HEK293 (cell line): ENCODE data around the gene RANBP10.

Experiments used
- CTCF ChIA-PET: fragments of 350-600 bp; formaldehyde crosslinking; extraction: SDS; loops from one replicate; lab custom pipeline; 2021; ENCODE audit warnings: antibody characterized with exemption; lab: Yijun Ruan, JAX
- POLR2A ChIA-PET: fragments of 300-600 bp; formaldehyde crosslinking; extraction: SDS; loops from one replicate; lab custom pipeline; 2020; ENCODE audit warnings: antibody characterized with exemption, inconsistent platforms; lab: Yijun Ruan, JAX
- H3K27ac ChIP-seq: fragments of 200-500 bp; sonication (Bioruptor generic); 2 replicates; pipeline ENCODE4 v1.5.1; 2014; ENCODE audit warnings: low read depth, low read length, control low read depth, inconsistent platforms; ENCODE audit errors: extremely low read depth
- H3K36me3 ChIP-seq, 2 experiments: fragments of 200-500 bp in 1 of 2; sonication (Bioruptor generic) in 1 of 2; 1 replicate in 1 of 2; 2 replicates in 1 of 2; pipeline ENCODE4 v1.5.1; 2014 to 2017; ENCODE audit warnings: inconsistent platforms in 2 of 2, low read length in 2 of 2; ENCODE audit not compliant: control insufficient read depth in 2 of 2, insufficient read depth in 1 of 2
- H3K4me1 ChIP-seq: fragments of 200-500 bp; sonication (Bioruptor generic); 2 replicates; pipeline ENCODE4 v1.5.1; 2014; ENCODE audit warnings: mild to moderate bottlenecking, low read length, inconsistent platforms; ENCODE audit not compliant: control insufficient read depth, insufficient read depth
- H3K4me3 ChIP-seq: 2 replicates; pipeline ENCODE4 v1.5.1; 2011; ENCODE audit warnings: low read depth, mild to moderate bottlenecking, control low read depth, low read length, moderate library complexity
- H3K9me3 ChIP-seq: fragments of 200-500 bp; sonication (Bioruptor generic); 2 replicates; pipeline ENCODE4 v1.5.1; 2014; ENCODE audit warnings: low read depth, low read length, inconsistent platforms; ENCODE audit not compliant: control insufficient read depth, insufficient read depth
- ELK4 ChIP-seq: IDR thresholded peaks from 2 replicates; pipeline ENCODE4 v1.6.1; 2011; ENCODE audit warnings: mild to moderate bottlenecking, low read depth, low read length, borderline replicate concordance
- KLF1 ChIP-seq: fragments of 450-650 bp; formaldehyde crosslinking; IDR thresholded peaks from 2 replicates; pipeline ENCODE4 v1.5.1; 2016; ENCODE audit warnings: missing biosample characterization, missing genetic modification characterization
- KLF16 ChIP-seq: fragments of 450-650 bp; formaldehyde crosslinking; IDR thresholded peaks from 2 replicates; pipeline ENCODE4 v1.5.1; 2017; ENCODE audit warnings: missing biosample characterization, missing genetic modification characterization
- PRDM10 ChIP-seq: fragments of 450-650 bp; formaldehyde crosslinking; IDR thresholded peaks from 2 replicates; pipeline ENCODE4 v1.5.1; 2016; ENCODE audit warnings: missing biosample characterization, missing genetic modification characterization
- YY2 ChIP-seq: fragments of 450-650 bp; formaldehyde crosslinking; IDR thresholded peaks from 2 replicates; pipeline ENCODE4 v1.5.1; 2016; ENCODE audit warnings: missing biosample characterization, missing genetic modification characterization
- ZBTB48 ChIP-seq: fragments of 450-650 bp; formaldehyde crosslinking; IDR thresholded peaks from 2 replicates; pipeline ENCODE4 v1.5.1; 2016; ENCODE audit warnings: missing biosample characterization, missing genetic modification characterization
- ZNF10 ChIP-seq: fragments of 450-650 bp; formaldehyde crosslinking; IDR thresholded peaks from 2 replicates; pipeline ENCODE4 v1.5.1; 2017; ENCODE audit warnings: missing biosample characterization, missing genetic modification characterization
- ZNF175 ChIP-seq: fragments of 450-650 bp; formaldehyde crosslinking; IDR thresholded peaks from 2 replicates; pipeline ENCODE4 v1.5.1; 2016; ENCODE audit warnings: missing biosample characterization, missing genetic modification characterization
- ZNF324 ChIP-seq: fragments of 450-650 bp; formaldehyde crosslinking; IDR thresholded peaks from 2 replicates; pipeline ENCODE4 v1.5.1; 2016; ENCODE audit warnings: missing biosample characterization, missing genetic modification characterization
- ZNF416 ChIP-seq: fragments of 450-650 bp; formaldehyde crosslinking; IDR thresholded peaks from 2 replicates; pipeline ENCODE4 v1.5.1; 2016; ENCODE audit warnings: missing biosample characterization, missing genetic modification characterization
- ZNF701 ChIP-seq: fragments of 450-650 bp; formaldehyde crosslinking; IDR thresholded peaks from 2 replicates; pipeline ENCODE4 v1.5.1; 2016; ENCODE audit warnings: missing biosample characterization, missing genetic modification characterization
- ZNF76 ChIP-seq: fragments of 450-650 bp; formaldehyde crosslinking; IDR thresholded peaks from 2 replicates; pipeline ENCODE4; 2016; ENCODE audit warnings: low read depth, missing biosample characterization, missing genetic modification characterization, borderline replicate concordance
- ZNF777 ChIP-seq: fragments of 450-650 bp; formaldehyde crosslinking; IDR thresholded peaks from 2 replicates; pipeline ENCODE4 v1.5.1; 2017; ENCODE audit warnings: missing biosample characterization, missing genetic modification characterization, borderline replicate concordance
- ZSCAN23 ChIP-seq: fragments of 450-650 bp; formaldehyde crosslinking; IDR thresholded peaks from 2 replicates; pipeline ENCODE4 v1.5.1; 2016; ENCODE audit warnings: missing biosample characterization, missing genetic modification characterization
- ZXDB ChIP-seq: fragments of 450-650 bp; formaldehyde crosslinking; IDR thresholded peaks from 2 replicates; pipeline ENCODE4 v1.5.1; 2016; ENCODE audit warnings: missing biosample characterization, missing genetic modification characterization
- TF ChIP-seq, protein P1 (sequence below): fragments of 450-650 bp; formaldehyde crosslinking; IDR thresholded peaks from 2 replicates; pipeline ENCODE4 v1.5.1; 2016; ENCODE audit warnings: missing biosample characterization, missing genetic modification characterization

Gene RANBP10

GRCh38 chr16:67841816-67842508 is 35.6 kb upstream of the RANBP10 start, which contains the start of gene THAP11 (continued):
- TF ChIP-seq ZBTB48 (tag by site-specific recombination) (0 out of 2 replicates have a peak, but pooled peaks have one; percentile 13), KLF1 (peak; percentile 82), KLF16 (tag by site-specific recombination) (peak; percentile 80), ZNF324 (tag by site-specific recombination) (0 out of 2 replicates have a peak, but pooled peaks have one; percentile 65), ZNF416 (tag by site-specific recombination) (no peak), ZNF76 (tag by site-specific recombination) (peak; percentile 97), ZXDB (tag by site-specific recombination) (peak; percentile 58), YY2 (tag by site-specific recombination) (peak; percentile 57; the same call in 1 of the 2 replicates), ZNF701 (no peak), ELK4 (peak; percentile 49; the same call in 1 of the 2 replicates), ZNF175 (tag by site-specific recombination) (no peak)

DNA sequence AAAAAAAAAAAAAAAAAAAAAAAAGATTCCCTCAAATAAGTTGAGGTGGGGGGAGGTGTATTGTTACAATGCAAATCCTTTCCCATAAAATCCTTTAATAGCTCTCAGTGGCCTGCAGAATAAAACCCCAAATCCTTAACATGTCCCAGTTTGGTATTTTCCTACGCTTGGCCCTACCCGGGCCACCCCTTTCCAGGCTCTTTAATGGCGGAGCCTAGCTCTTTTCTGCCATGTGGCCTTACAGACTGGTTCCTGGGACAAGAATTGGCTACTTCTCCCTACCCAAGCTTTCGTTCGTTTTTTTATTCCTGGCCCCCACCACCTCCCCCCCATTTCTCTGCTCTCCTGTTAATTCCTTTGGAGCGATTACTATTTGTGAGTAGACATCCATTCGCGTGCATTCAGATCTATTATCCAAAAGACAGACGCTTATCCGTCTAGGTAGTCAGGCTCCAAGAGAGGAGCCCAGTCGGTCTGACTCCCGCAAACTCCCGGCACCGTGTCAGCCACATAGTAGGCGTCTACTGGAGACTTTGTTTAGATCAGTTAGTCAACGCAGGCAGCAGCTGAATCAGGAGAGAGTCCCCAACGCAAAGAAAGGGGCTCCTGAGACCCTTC is 34.9 kb upstream of the RANBP10 start:
- POLR2A ChIA-PET: interaction anchor here (0.6 to 1.2 kb wide), 2 partner anchors 30 to 35 kb away, joined by 3 to 4 read pairs; partner anchors contain the start of genes RANBP10 and TSNAXIP1
- H3K36me3 ChIP-seq: peaks cover 0 to 13% of the 10 kb centered on the region in 2 experiments; a peak in 1 of 3 replicates
- H3K27ac ChIP-seq: peak overlapping the region; percentile 99; the same call in 1 of the 2 replicates
- CTCF ChIA-PET: interaction anchor here (0.6 to 1.8 kb wide), 6 partner anchors 12 to 1349 kb away, joined by 3 to 13 read pairs (median 4); no protein-coding TSS in a partner anchor
- TF ChIP-seq ZSCAN23 (tag by site-specific recombination) (no peak), PRDM10 (peak; percentile 73), ZNF10 (tag by site-specific recombination) (peak; percentile 88), ZNF777 (tag by site-specific recombination) (0 out of 2 replicates have a peak, but pooled peaks have one; percentile 61)
- TF ChIP-seq, protein P1, sequence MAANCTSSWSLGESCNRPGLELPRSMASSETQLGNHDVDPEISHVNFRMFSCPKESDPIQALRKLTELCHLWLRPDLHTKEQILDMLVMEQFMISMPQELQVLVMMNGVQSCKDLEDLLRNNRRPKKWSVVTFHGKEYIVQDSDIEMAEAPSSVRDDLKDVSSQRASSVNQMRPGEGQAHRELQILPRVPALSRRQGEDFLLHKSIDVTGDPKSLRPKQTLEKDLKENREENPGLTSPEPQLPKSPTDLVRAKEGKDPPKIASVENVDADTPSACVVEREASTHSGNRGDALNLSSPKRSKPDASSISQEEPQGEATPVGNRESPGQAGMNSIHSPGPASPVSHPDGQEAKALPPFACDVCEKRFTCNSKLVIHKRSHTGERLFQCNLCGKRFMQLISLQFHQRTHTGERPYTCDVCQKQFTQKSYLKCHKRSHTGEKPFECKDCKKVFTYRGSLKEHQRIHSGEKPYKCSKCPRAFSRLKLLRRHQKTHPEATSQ (tag by site-specific recombination): 0 out of 2 replicates have a peak, but pooled peaks have one; percentile 8
- H3K4me1 ChIP-seq: peaks cover 16% of the 10 kb centered on the region
- no peaks in the 10 kb centered on the region for H3K9me3 ChIP-seq
- H3K4me3 ChIP-seq: no peak overlapping the region; the same call in 1 of the 2 replicates
